HG03066 (cell line): ENCODE measurements around the gene NUP62.
A peak's percentile ranks its signal among the peaks of the same experiment; 100 is the strongest.
"Not testable (repeated sequence)": the region's sequence is repeated elsewhere in the genome, so short reads cannot be mapped to it uniquely, and the experiment has no call there.

ENCODE experiments used
- ATAC-seq: cut with Tn5 transposase; IDR thresholded peaks from one replicate; pipeline ENCODE4 v1.9.1; 2021; ENCODE audit warnings: low read depth; ENCODE audit not compliant: unreplicated experiment

NUP62 gene

GRCh38 chr19:49952906-49953305, 23.6 kb upstream of the NUP62 start:
- ATAC-seq = no peak

GRCh38 chr19:49952479-49952836, 23.2 kb upstream of the NUP62 start:
- ATAC-seq = no peak

- ATAC-seq = no peak
These were observed 22.6 kb upstream of the NUP62 start for GRCh38 chr19:49951806-49952478.

- ATAC-seq = no peak
These were observed 21.7 kb upstream of the NUP62 start for GRCh38 chr19:49950956-49951526.

- ATAC-seq = no peak
These were observed 21.3 kb upstream of the NUP62 start for GRCh38 chr19:49950590-49950948.

GRCh38 chr19:49949742-49950589, 20.7 kb upstream of the NUP62 start:
- no peak for ATAC-seq

GRCh38 chr19:49946415-49946814, 17.1 kb upstream of the NUP62 start:
- ATAC-seq = no peak

- not testable (repeated sequence) for ATAC-seq
These were observed 15.3 kb upstream of the NUP62 start for GRCh38 chr19:49944567-49944966.

- no peak for ATAC-seq
These were observed 11.1 kb upstream of the NUP62 start for GRCh38 chr19:49940482-49940791.

- ATAC-seq = no peak
These were observed 10.6 kb upstream of the NUP62 start for GRCh38 chr19:49939721-49940481.

GRCh38 chr19:49938662-49939061, 9.4 kb upstream of the NUP62 start:
- ATAC-seq = no peak

GRCh38 chr19:49937750-49938381, 8.6 kb upstream of the NUP62 start:
- ATAC-seq = no peak

GRCh38 chr19:49936549-49936948, 7.2 kb upstream of the NUP62 start:
- no peak for ATAC-seq

GRCh38 chr19:49933643-49934042, 4.3 kb upstream of the NUP62 start:
- ATAC-seq = no peak

- no peak for ATAC-seq
These were observed 3.4 kb upstream of the NUP62 start for GRCh38 chr19:49932731-49933131.

GRCh38 chr19:49932041-49932451, 2.7 kb upstream of the NUP62 start:
- no peak for ATAC-seq

GRCh38 chr19:49931293-49932040, 2.2 kb upstream of the NUP62 start:
- no peak for ATAC-seq

GRCh38 chr19:49930483-49931011, 1.2 kb upstream of the NUP62 start:
- no peak for ATAC-seq

- peak; percentile 66 for ATAC-seq
These were observed 543 bp upstream of the NUP62 start for GRCh38 chr19:49929611-49930482.
